ENCODE data around the gene TRAF7. TPM values are rescaled to one million over a fixed set of nuclear protein-coding genes. Genes with fewer than 3 reads are reported as not detected.

TRAF7 gene
- polyA plus RNA-seq, 1 donor = 63.3 TPM

DNA sequence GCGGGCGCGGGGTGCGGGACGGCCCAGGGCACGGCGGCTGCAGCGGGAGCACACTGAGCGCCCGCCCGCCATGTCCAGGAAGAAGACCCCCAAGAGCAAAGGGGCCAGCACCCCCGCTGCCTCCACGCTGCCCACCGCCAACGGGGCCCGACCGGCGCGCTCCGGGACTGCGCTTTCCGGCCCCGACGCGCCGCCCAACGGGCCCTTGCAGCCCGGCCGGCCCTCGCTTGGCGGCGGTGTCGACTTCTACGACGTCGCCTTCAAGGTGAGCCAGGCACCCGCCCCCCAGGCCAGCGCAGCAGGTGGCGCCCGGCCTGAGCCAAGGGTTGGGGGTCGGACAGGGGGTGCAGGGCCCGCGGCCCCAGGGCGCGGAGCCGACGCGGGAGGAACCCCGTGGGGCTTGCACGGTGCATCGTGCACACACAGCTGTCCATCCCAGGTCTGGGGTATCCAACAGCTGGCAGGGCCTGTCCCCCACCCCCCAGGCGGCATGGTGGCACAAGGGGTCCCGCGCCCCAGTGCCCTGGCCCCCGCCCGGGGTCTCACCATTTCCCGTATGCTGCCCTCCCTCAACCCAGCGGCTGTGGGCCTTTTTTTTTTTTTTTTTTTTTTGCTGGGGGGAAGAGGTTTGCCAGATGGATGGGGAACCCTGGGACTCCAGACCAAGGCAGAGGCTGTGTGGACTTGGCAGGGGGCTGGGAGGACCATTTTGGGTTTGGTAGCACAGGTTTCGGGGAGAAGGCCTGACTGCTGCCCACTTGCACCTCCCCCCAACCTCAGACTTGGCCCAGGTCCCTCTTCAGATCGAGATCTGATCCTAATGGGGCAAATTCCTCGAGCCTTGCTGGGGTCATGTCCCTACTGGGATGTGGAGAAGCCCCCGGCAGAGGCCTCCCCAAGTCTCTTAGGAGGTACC lies 6.6 kb upstream of the TRAF7 start:
- no peaks in the 10 kb centered on the region for H3K9me3 ChIP-seq (ENCODE audit: control insufficient read depth, low read depth, low read length)
- no peaks in the 10 kb centered on the region for H3K27me3 ChIP-seq (ENCODE audit: control insufficient read depth, insufficient read depth, low read length)
- WGBS (ENCODE audit: insufficient coverage, low lambda C conversion rate) = no CpG with 5 or more reads among the region's 62 CpGs
- peak in 1 of 2 donors; percentile 43 for DNase-seq
- H3K4me3 ChIP-seq (ENCODE audit: low read length) = peak overlapping the region; percentile 28
- H3K4me1 ChIP-seq (ENCODE audit: control insufficient read depth, insufficient read depth, low read length) = peaks cover 50% of the 10 kb centered on the region
- no peak overlapping the region for H3K27ac ChIP-seq (ENCODE audit: low read length)
- H3K36me3 ChIP-seq (ENCODE audit: control insufficient read depth, insufficient read depth, low read length) = peaks cover 14% of the 10 kb centered on the region

- H3K36me3 ChIP-seq (ENCODE audit: control insufficient read depth, insufficient read depth, low read length) = peaks cover 14% of the 10 kb centered on the region
Observed at GRCh38 chr16:2149630-2150417, 5.8 kb upstream of the TRAF7 start.

DNA sequence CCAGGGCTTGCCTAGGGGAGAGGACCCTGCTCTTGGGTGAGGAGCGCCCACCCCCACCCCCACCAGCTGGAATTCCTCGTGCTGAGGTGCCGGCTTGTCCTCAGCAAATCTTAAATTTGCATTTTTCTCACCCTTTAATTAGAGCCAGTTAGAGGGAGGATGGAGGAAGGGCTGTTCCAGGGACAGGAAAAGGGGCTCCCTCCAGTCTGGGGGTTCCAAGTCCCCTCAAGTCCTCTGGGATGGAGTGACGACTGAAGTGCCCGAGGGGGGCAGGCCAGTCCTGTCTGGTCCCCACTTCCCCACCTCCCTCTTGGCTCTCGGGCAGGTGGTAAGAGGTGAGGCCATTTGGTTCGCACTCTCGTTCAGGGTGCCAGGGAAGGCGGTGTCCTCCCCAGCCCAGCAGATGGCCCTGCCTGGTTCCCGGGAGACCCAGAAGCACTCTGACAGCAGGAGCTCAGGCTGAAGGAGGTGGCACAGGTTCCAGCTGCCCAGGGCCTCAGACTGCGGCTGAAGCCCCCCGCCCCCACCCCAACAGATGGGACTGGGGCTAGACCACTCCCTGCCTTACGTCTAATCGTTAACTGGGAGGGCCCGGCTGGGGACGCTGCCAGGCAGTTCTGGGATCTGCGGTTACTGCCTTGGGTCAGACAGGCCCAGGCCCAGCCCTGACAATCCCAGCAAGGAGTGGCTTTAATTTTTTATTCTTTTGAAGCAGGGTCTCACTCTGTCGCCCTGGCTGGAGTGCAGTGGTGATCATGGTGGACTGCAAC lies 5.0 kb upstream of the TRAF7 start:
- Histone ChIP-seq H3K9me3 (ENCODE audit: control insufficient read depth, low read depth, low read length) (no peaks in the 10 kb centered on the region), H3K27me3 (ENCODE audit: control insufficient read depth, insufficient read depth, low read length) (no peaks in the 10 kb centered on the region), H3K36me3 (ENCODE audit: control insufficient read depth, insufficient read depth, low read length) (peaks cover 14% of the 10 kb centered on the region), H3K27ac (ENCODE audit: low read length) (no peak overlapping the region), H3K4me3 (ENCODE audit: low read length) (no peak overlapping the region), H3K4me1 (ENCODE audit: control insufficient read depth, insufficient read depth, low read length) (peaks cover 53% of the 10 kb centered on the region)
- DNase-seq = peak in 1 of 2 donors; percentile 61
- no CpG with 5 or more reads among the region's 18 CpGs for WGBS (ENCODE audit: insufficient coverage, low lambda C conversion rate)

More at GRCh38 chr16:2149630-2150417, 5.8 kb upstream of the TRAF7 start:
- H3K27me3 ChIP-seq (ENCODE audit: control insufficient read depth, insufficient read depth, low read length) = no peaks in the 10 kb centered on the region
- H3K4me1 ChIP-seq (ENCODE audit: control insufficient read depth, insufficient read depth, low read length) = peaks cover 53% of the 10 kb centered on the region
- no CpG with 5 or more reads among the region's 24 CpGs for WGBS (ENCODE audit: insufficient coverage, low lambda C conversion rate)
- H3K9me3 ChIP-seq (ENCODE audit: control insufficient read depth, low read depth, low read length) = no peaks in the 10 kb centered on the region
- no peak for DNase-seq
- H3K27ac ChIP-seq (ENCODE audit: low read length) = no peak overlapping the region
- peak overlapping the region; percentile 28 for H3K4me3 ChIP-seq (ENCODE audit: low read length)

DNA sequence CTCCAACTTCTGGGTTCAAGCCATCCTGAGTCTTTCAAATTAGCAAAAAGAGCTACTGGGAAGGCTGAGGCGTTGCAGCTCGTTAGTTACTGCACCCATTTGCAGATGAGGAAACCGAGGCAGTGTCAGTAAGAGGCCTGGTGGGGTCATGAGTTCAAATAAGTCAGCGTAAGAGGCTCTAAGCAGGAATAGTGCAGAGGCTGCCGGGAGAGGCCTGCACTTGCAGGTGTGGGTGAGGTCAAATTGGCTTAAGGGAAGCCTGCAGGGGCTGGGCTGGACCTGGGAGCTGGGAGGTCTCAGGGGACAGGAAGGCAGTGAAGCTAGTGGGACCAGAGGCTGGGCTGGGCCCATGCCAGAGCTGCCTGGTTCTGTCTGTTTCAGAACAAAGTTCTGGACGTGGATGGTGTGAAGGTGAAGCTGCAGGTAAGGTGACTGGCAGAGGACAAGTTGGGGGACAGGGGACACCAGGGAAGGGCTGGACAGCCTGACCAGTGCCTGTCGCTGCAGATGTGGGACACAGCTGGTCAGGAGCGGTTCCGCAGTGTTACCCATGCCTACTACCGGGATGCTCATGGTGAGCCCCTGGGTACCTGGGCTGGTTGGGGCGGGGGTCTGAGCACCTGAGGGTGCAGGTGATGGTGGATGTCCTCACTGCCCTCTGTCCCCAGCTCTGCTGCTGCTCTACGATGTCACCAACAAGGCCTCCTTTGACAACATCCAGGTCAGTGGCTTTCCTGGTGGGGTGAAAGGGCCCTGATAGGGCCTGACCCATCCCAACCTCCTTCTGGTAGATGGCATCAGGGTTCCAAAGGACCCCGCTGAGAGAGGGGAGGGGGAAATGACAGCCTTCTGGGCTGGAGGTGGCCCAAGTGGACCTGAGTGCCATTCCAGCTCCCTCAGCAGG lies 4.1 kb upstream of the TRAF7 start:
- 60% methylated on average over 2 of the region's 13 CpGs for WGBS (ENCODE audit: insufficient coverage, low lambda C conversion rate)
- H3K4me1 ChIP-seq (ENCODE audit: control insufficient read depth, insufficient read depth, low read length) = peaks cover 53% of the 10 kb centered on the region
- no peak for DNase-seq
- peaks cover 14% of the 10 kb centered on the region for H3K36me3 ChIP-seq (ENCODE audit: control insufficient read depth, insufficient read depth, low read length)
- H3K9me3 ChIP-seq (ENCODE audit: control insufficient read depth, low read depth, low read length) = no peaks in the 10 kb centered on the region
- H3K27me3 ChIP-seq (ENCODE audit: control insufficient read depth, insufficient read depth, low read length) = no peaks in the 10 kb centered on the region
- H3K4me3 ChIP-seq (ENCODE audit: low read length) = no peak overlapping the region
- H3K27ac ChIP-seq (ENCODE audit: low read length) = no peak overlapping the region

DNA sequence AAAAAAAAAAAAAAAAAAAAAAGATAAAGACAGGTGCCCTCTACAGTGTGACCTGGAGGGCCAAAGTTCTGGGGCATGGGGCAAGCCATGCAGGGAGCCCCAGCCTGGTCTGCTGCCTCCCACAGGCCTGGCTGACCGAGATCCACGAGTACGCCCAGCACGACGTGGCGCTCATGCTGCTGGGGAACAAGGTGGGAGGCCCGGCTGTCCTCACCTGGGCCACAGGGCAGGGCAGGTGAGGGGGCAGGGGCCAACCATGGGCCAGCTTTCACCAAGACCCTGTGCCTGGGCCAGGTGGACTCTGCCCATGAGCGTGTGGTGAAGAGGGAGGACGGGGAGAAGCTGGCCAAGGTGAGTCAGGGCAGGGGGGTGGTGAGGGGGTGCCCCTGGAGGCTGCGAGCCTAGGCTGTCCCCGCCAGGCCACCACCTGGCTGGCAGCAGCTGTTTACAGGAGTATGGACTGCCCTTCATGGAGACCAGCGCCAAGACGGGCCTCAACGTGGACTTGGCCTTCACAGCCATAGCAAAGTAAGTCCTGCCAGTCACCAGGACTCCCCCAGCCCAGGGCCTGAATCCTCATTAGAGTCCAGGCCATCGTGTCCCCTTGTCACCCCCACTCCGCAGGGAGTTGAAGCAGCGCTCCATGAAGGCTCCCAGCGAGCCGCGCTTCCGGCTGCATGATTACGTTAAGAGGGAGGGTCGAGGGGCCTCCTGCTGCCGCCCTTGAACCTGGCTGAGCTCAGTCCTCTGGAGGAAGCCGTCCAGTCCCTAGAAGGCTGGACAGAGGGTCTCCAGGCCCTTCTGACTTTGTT lies 2.7 kb upstream of the TRAF7 start:
- Histone ChIP-seq H3K4me3 (ENCODE audit: low read length) (peak overlapping the region; percentile 84), H3K4me1 (ENCODE audit: control insufficient read depth, insufficient read depth, low read length) (peaks cover 64% of the 10 kb centered on the region), H3K9me3 (ENCODE audit: control insufficient read depth, low read depth, low read length) (no peaks in the 10 kb centered on the region), H3K27ac (ENCODE audit: low read length) (peak overlapping the region; percentile 95), H3K36me3 (ENCODE audit: control insufficient read depth, insufficient read depth, low read length) (peaks cover 14% of the 10 kb centered on the region), H3K27me3 (ENCODE audit: control insufficient read depth, insufficient read depth, low read length) (no peaks in the 10 kb centered on the region)
- DNase-seq = peak; percentile 70 to 88
- WGBS (ENCODE audit: insufficient coverage, low lambda C conversion rate) = no CpG with 5 or more reads among the region's 25 CpGs

GRCh38 chr16:2154533-2155090 lies 970 bp upstream of the TRAF7 start:
- Histone ChIP-seq H3K36me3 (ENCODE audit: control insufficient read depth, insufficient read depth, low read length) (peaks cover 14% of the 10 kb centered on the region), H3K9me3 (ENCODE audit: control insufficient read depth, low read depth, low read length) (no peaks in the 10 kb centered on the region), H3K27ac (ENCODE audit: low read length) (peak overlapping the region; percentile 95), H3K4me1 (ENCODE audit: control insufficient read depth, insufficient read depth, low read length) (peaks cover 70% of the 10 kb centered on the region), H3K4me3 (ENCODE audit: low read length) (peak overlapping the region; percentile 84), H3K27me3 (ENCODE audit: control insufficient read depth, insufficient read depth, low read length) (no peaks in the 10 kb centered on the region)
- no CpG with 5 or more reads among the region's 23 CpGs for WGBS (ENCODE audit: insufficient coverage, low lambda C conversion rate)
- no peak for DNase-seq

DNA sequence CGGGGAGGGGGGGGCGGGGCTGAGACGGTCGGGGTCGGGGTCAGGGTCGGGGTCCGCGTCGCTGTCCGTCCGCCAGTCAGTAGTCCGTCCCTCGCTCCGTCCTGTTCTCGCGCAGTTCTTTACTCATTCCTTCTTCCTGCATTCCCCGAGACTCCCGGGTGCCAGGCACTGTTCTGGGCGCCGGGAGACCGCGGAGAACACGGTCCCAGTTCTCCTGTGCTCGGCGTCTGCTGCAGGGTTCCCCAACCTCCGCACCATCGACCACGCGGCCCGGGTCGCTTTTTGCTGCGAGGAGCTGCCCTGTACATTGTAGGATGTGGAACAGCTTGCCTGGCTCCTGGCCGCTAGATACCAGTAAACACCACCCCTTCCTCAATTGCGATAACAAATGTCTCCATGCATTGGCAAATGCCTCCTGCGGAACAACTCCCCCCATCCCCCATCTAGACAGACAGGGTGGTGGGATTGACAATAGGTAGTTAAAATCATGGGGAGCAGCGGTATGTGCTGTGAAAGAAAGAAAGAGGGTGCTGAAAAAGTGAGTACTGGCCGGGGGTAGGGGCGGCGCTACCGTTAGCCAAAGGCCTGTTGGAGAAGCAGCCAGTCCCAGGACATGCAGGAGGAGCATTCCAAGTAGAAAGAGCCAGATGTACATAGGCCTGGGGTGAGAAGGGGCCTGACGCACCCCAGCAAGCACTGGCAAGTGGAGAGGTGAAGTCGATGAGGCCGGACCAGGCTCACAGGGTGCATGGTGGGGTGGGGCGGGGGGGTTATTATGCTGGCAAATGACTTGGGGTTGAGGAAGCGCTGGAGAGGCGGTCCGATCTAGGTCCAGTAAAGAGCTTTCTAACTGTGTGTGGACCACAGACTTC lies 631 bp downstream of the TRAF7 start:
- H3K27me3 ChIP-seq (ENCODE audit: control insufficient read depth, insufficient read depth, low read length) = no peaks in the 10 kb centered on the region
- peak in 1 of 2 donors; percentile 47 for DNase-seq
- H3K27ac ChIP-seq (ENCODE audit: low read length) = peak overlapping the region; percentile 63
- H3K9me3 ChIP-seq (ENCODE audit: control insufficient read depth, low read depth, low read length) = no peaks in the 10 kb centered on the region
- peaks cover 11% of the 10 kb centered on the region for H3K36me3 ChIP-seq (ENCODE audit: control insufficient read depth, insufficient read depth, low read length)
- WGBS (ENCODE audit: insufficient coverage, low lambda C conversion rate) = no CpG with 5 or more reads among the region's 47 CpGs
- peaks cover 68% of the 10 kb centered on the region for H3K4me1 ChIP-seq (ENCODE audit: control insufficient read depth, insufficient read depth, low read length)
- H3K4me3 ChIP-seq (ENCODE audit: low read length) = peak overlapping the region; percentile 90

DNA sequence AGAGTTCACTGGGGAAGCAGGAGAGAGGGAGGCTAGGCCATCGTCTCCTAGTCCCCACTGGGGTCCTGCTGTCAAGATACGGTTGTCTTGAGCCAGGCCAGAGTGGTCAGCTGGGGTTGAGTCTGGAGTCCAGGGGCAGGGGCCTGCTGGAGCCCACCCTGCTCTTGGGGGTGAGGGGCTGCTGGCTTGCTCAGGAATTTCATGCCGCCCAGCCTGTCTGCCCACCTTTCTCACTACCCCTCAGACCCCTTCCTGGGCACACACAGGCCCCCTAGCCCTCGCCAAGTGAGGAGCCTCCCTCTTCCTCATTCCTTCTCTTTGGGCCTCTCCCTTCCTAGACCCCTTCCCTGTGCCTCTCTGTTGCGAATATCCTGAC lies 1.3 kb downstream of the TRAF7 start:
- Histone ChIP-seq H3K27me3 (ENCODE audit: control insufficient read depth, insufficient read depth, low read length) (no peaks in the 10 kb centered on the region), H3K27ac (ENCODE audit: low read length) (peak overlapping the region; percentile 47), H3K36me3 (ENCODE audit: control insufficient read depth, insufficient read depth, low read length) (peaks cover 5% of the 10 kb centered on the region), H3K4me3 (ENCODE audit: low read length) (peak overlapping the region; percentile 90), H3K9me3 (ENCODE audit: control insufficient read depth, low read depth, low read length) (no peaks in the 10 kb centered on the region), H3K4me1 (ENCODE audit: control insufficient read depth, insufficient read depth, low read length) (peaks cover 68% of the 10 kb centered on the region)
- no CpG with 5 or more reads among the region's 5 CpGs for WGBS (ENCODE audit: insufficient coverage, low lambda C conversion rate)
- no peak for DNase-seq

Measured in large intestine (tissue), 3 donors.